ENCODE results near the gene TUFT1. TPM values are rescaled to one million over a fixed set of nuclear protein-coding genes. Genes with fewer than 3 reads are reported as not detected.
A peak's percentile ranks its signal among the peaks of the same experiment; 100 is the strongest.

Gene TUFT1
- total and polyA plus RNA-seq, 2 of the 4 experiments (the other 2 are of a cell fraction) = 21.2 to 30.3 TPM

- no peak overlapping the region for H3K9ac ChIP-seq (ENCODE audit: low read depth, low read length)
- DNase-seq (peak; percentile 50), ATAC-seq (ENCODE audit: low read depth) (no peak)
- H2BK20ac ChIP-seq (ENCODE audit: low read depth, low read length) = peak overlapping the region; percentile 98
- H2BK15ac ChIP-seq (ENCODE audit: low read depth, low read length) = peak overlapping the region; percentile 47; the same call in 2 of the 3 replicates
- peak overlapping the region; percentile 67 for H2AK5ac ChIP-seq (ENCODE audit: low read depth, low read length)
- no peak overlapping the region for H3K4me2 ChIP-seq (ENCODE audit: low read depth, low read length)
- H4K20me1 ChIP-seq (ENCODE audit: insufficient read depth, low read length) = peaks cover 4% of the 10 kb centered on the region; the same call in 1 of the 2 replicates
- H3K9me3 ChIP-seq (ENCODE audit: control insufficient read depth, insufficient read depth, low read length) = no peaks in the 10 kb centered on the region
- no TSS peak for BruUV-seq (replicated peaks)
- in situ Hi-C loops (cut with MboI; ENCODE audit: low sequenced_read_pairs) = loop anchor here (10.0 kb wide), 1 partner anchor 199 kb away; no protein-coding TSS in a partner anchor
- no peak overlapping the region for H4K5ac ChIP-seq (ENCODE audit: low read depth, low read length)
- POLR2A ChIA-PET (ENCODE audit: unreplicated experiment) = no interaction called here
- intact Hi-C loops (cut with micrococcal nuclease) = no loop called here
- no peak overlapping the region for H3K4me3 ChIP-seq (ENCODE audit: insufficient read depth, low read depth, low read length)
- CTCF ChIA-PET = interaction anchor here (0.6 to 1.1 kb wide), 2 partner anchors 95 to 133 kb away, joined by 3 read pairs; no protein-coding TSS in a partner anchor
- peak overlapping the region; percentile 44 for H3K4ac ChIP-seq (ENCODE audit: low read depth, low read length)
- H3K79me1 ChIP-seq (ENCODE audit: low read depth in 1 of 2, low read length in 2 of 2) = peaks cover 0 to 17% of the 10 kb centered on the region in 2 experiments; a peak in 2 of 4 replicates
- H2BK120ac ChIP-seq (ENCODE audit: low read depth, low read length) = peak overlapping the region; percentile 82
- H4K8ac ChIP-seq (ENCODE audit: low read depth in 2 of 2, low read length in 2 of 2) = peak overlapping the region in 1 of 2 experiments; percentile 40; a peak in 2 of 4 replicates
- H3K18ac ChIP-seq (ENCODE audit: low read depth, low read length) = no peak overlapping the region
- H3K23ac ChIP-seq (ENCODE audit: low read depth, low read length) = no peak overlapping the region
- dilution Hi-C loops (cut with HindIII; ENCODE audit: low sequenced_read_pairs, unreplicated experiment) = no loop called here
- H3K14ac ChIP-seq (replicated peaks; ENCODE audit: low read depth, low read length) = peak overlapping the region; percentile 35; the same call in 1 of the 2 replicates
- H2BK5ac ChIP-seq (ENCODE audit: low read depth, low read length, poor library complexity, severe bottlenecking) = no peak overlapping the region
- H3K36me3 ChIP-seq (ENCODE audit: control insufficient read depth, insufficient read depth, low read length) = no peaks in the 10 kb centered on the region
- H2AK9ac ChIP-seq (replicated peaks; ENCODE audit: low read depth, low read length, poor library complexity) = peak overlapping the region; percentile 47
- no peak overlapping the region for H3K56ac ChIP-seq (ENCODE audit: extremely low read depth, insufficient read depth, low read length)
- WGBS, 2 experiments (ENCODE audit: extremely low coverage in 2 of 2, insufficient read length in 1 of 2) = no CpG with 5 or more reads among the region's 6 CpGs
- H3K4me1 ChIP-seq (ENCODE audit: control insufficient read depth, insufficient read depth, low read length) = peaks cover 22% of the 10 kb centered on the region
- H3K27ac ChIP-seq (ENCODE audit: insufficient read depth, low read length) = no peak overlapping the region
- H4K91ac ChIP-seq (ENCODE audit: insufficient read depth, low read depth, low read length) = peak overlapping the region; percentile 68
- peaks cover 22% of the 10 kb centered on the region for H3K9me1 ChIP-seq (ENCODE audit: insufficient read depth, low read length)
- no peaks in the 10 kb centered on the region for H3K27me3 ChIP-seq (ENCODE audit: control insufficient read depth, insufficient read depth, low read length)
- peak overlapping the region; percentile 63 for H2AFZ ChIP-seq (replicated peaks; ENCODE audit: low read length, poor library complexity)
- TF ChIP-seq MAFK (IDR thresholded peaks at IDR 0.05; ENCODE audit: low read depth, low read length) (no peak), CHD1 (IDR thresholded peaks at IDR 0.05; ENCODE audit: low read depth, low read length) (no peak), POLR2A (IDR thresholded peaks at IDR 0.05; ENCODE audit: low read depth, low read length) (no peak), MAZ (IDR thresholded peaks at IDR 0.05; ENCODE audit: borderline replicate concordance, low read depth, low read length) (no peak; the same call in 1 of the 2 replicates), FOS (IDR thresholded peaks at IDR 0.05; ENCODE audit: low read depth, low read length) (no peak), NFE2L2 (IDR thresholded peaks at IDR 0.05; ENCODE audit: low read depth, low read length) (no peak), ELK1 (IDR thresholded peaks at IDR 0.05; ENCODE audit: borderline replicate concordance, low read depth, low read length) (no peak), RAD21 (IDR thresholded peaks at IDR 0.05; ENCODE audit: low read length) (no peak), MXI1 (IDR thresholded peaks at IDR 0.05; ENCODE audit: borderline replicate concordance, low read depth, low read length) (no peak), USF2 (IDR thresholded peaks at IDR 0.05; ENCODE audit: low read depth, low read length) (no peak), CTCF (conservative IDR thresholded peaks at IDR 0.05; ENCODE audit: low read depth, low read length) (no peak; the same call in 1 of the 2 replicates), SMC3 (IDR thresholded peaks at IDR 0.05; ENCODE audit: low read depth, low read length) (no peak), RCOR1 (IDR thresholded peaks at IDR 0.05; ENCODE audit: insufficient replicate concordance, low read length) (no peak)
Measured at GRCh38 chr1:151535326-151536271, 4.5 kb upstream of the TUFT1 start.
